Left ventricle myocardium inferior (tissue), 1 donor: ENCODE results near the gene PLXNB1. TPM values are rescaled to one million over a fixed set of nuclear protein-coding genes. Genes with fewer than 3 reads are reported as not detected.

Source experiments
- DNase-seq: peaks from one replicate; pipeline ENCODE4 v3.0.0-alpha.2; 2020
- H3K27ac ChIP-seq: fragments of 200-600 bp; replicated peaks from 2 replicates; pipeline ENCODE4 v1.8.0; 2021
- H3K27me3 ChIP-seq: fragments of 200-600 bp; 2 replicates; pipeline ENCODE4 v1.8.0; 2021; ENCODE audit warnings: low read depth
- H3K36me3 ChIP-seq: fragments of 200-600 bp; 2 replicates; pipeline ENCODE4 v1.8.0; 2021
- H3K4me1 ChIP-seq: fragments of 200-600 bp; 2 replicates; pipeline ENCODE4 v1.8.0; 2021
- H3K4me3 ChIP-seq: fragments of 200-600 bp; 2 replicates; pipeline ENCODE4 v1.8.0; 2021; ENCODE audit warnings: mild to moderate bottlenecking, moderate library complexity
- H3K9me3 ChIP-seq: fragments of 200-600 bp; replicated peaks from 2 replicates; pipeline ENCODE4 v1.8.0; 2021
- intact Hi-C: fragments of 100-400 bp; cut with micrococcal nuclease; formaldehyde crosslinking; loops from one replicate; pipeline ENCODE4 v1.11.0; 2022
- total RNA-seq: library from RNA; stranded (reverse); fragmentation: NEBNext Ultra II Directional; extraction: Animal tissue kit (Norgen Biotek cat#: 25700); gene quantifications from one replicate; pipeline ENCODE4 v1.2.1, GENCODE V29; 2021
- TF ChIP-seq, protein P1 (sequence below): fragments of 200-600 bp; IDR thresholded peaks from 2 replicates; pipeline ENCODE4 v1.8.0; 2021; ENCODE audit warnings: antibody characterized with exemption, mild to moderate bottlenecking, borderline replicate concordance
- donor health status: DM: no; HTN: yes; CAD: no; lungs with severe emphysema.

Gene PLXNB1
- total RNA-seq, 1 donor from 2014 or later, result 42.6 TPM

- H3K4me1 ChIP-seq, result no peaks in the 10 kb centered on the region
- no peaks in the 10 kb centered on the region for H3K36me3 ChIP-seq
- no peak overlapping the region for H3K27ac ChIP-seq
These were observed 73.5 kb downstream of the PLXNB1 start for GRCh38 chr3:48356419-48356818.

DNA sequence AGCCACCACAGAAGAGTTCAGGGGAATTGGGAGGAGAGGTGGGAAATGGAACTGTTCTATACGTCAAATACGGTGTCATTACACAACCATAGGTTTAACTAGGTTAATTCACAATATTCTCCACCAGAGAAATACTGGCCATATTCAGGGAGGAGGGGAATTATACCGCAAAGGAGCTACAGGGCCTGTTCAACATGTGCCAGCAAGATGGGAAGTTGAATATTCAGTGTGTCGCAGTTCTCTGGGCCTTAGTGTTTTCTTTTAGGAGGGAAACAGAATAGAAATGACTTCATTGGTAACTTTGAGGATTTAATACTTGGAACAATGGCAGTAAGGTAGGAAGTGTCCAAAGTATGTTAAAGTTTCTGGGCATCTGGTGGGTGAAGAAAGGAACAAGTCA, 75.9 kb downstream of the PLXNB1 start:
- Histone ChIP-seq H3K27ac (no peak overlapping the region), H3K36me3 (no peaks in the 10 kb centered on the region), H3K9me3 (no peaks in the 10 kb centered on the region), H3K27me3 (peaks cover 53% of the 10 kb centered on the region), H3K4me1 (no peaks in the 10 kb centered on the region), H3K4me3 (no peak overlapping the region)
- intact Hi-C loops, result no loop called here
- no peak for DNase-seq
- TF ChIP-seq, protein P1, sequence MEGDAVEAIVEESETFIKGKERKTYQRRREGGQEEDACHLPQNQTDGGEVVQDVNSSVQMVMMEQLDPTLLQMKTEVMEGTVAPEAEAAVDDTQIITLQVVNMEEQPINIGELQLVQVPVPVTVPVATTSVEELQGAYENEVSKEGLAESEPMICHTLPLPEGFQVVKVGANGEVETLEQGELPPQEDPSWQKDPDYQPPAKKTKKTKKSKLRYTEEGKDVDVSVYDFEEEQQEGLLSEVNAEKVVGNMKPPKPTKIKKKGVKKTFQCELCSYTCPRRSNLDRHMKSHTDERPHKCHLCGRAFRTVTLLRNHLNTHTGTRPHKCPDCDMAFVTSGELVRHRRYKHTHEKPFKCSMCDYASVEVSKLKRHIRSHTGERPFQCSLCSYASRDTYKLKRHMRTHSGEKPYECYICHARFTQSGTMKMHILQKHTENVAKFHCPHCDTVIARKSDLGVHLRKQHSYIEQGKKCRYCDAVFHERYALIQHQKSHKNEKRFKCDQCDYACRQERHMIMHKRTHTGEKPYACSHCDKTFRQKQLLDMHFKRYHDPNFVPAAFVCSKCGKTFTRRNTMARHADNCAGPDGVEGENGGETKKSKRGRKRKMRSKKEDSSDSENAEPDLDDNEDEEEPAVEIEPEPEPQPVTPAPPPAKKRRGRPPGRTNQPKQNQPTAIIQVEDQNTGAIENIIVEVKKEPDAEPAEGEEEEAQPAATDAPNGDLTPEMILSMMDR, result no peak

More at GRCh38 chr3:48356419-48356818, 73.5 kb downstream of the PLXNB1 start:
- no peak overlapping the region for H3K4me3 ChIP-seq
- H3K27me3 ChIP-seq, result peaks cover 51% of the 10 kb centered on the region
- intact Hi-C loops, result no loop called here
- H3K9me3 ChIP-seq, result peaks cover 10% of the 10 kb centered on the region
- TF ChIP-seq, protein P1, result no peak
- DNase-seq, result no peak

Other genes with a start within 250 kb of the PLXNB1 start
- gene CDC25A, start 241.7 kb downstream of the PLXNB1 start, total RNA-seq, result 0.52 TPM
- not detected for gene CAMP, start 206.6 kb downstream of the PLXNB1 start, total RNA-seq
- gene ZNF589, start 189.0 kb downstream of the PLXNB1 start, total RNA-seq, result 6.6 TPM
- gene NME6, start 128.7 kb downstream of the PLXNB1 start, total RNA-seq, result 20.4 TPM
- not detected for gene SPINK8, start 96.4 kb downstream of the PLXNB1 start, total RNA-seq
- not detected for gene FBXW12, start 57.9 kb downstream of the PLXNB1 start, total RNA-seq
- 13.9 TPM for gene CCDC51, start 10.0 kb upstream of the PLXNB1 start, total RNA-seq
- 258 TPM for gene TMA7, start 10.2 kb upstream of the PLXNB1 start, total RNA-seq
- gene ATRIP, start 16.7 kb upstream of the PLXNB1 start, total RNA-seq, result 4.3 TPM
- gene SHISA5, start 74.1 kb upstream of the PLXNB1 start, total RNA-seq, result 47.3 TPM
- 1.5 TPM for gene PFKFB4, start 126.7 kb upstream of the PLXNB1 start, total RNA-seq
- 0.19 TPM for gene UCN2, start 133.7 kb upstream of the PLXNB1 start, total RNA-seq
- 24.4 TPM for gene COL7A1, start 165.2 kb upstream of the PLXNB1 start, total RNA-seq
- 1,000 TPM for gene UQCRC1, start 179.6 kb upstream of the PLXNB1 start, total RNA-seq
- not detected for gene TMEM89, start 191.7 kb upstream of the PLXNB1 start, total RNA-seq
- gene SLC26A6, start 205.4 kb upstream of the PLXNB1 start, total RNA-seq, result 12.9 TPM
- gene CELSR3, start 232.8 kb upstream of the PLXNB1 start, total RNA-seq, result 0.14 TPM